ENCODE results near the gene TBL1X. TPM values are rescaled to one million over a fixed set of nuclear protein-coding genes. Genes with fewer than 3 reads are reported as not detected.
A peak's percentile ranks its signal among the peaks of the same experiment; 100 is the strongest.

The TBL1X gene
- total and polyA plus RNA-seq, 2 experiments from 2014 or later = 8.7 to 26.9 TPM

DNA sequence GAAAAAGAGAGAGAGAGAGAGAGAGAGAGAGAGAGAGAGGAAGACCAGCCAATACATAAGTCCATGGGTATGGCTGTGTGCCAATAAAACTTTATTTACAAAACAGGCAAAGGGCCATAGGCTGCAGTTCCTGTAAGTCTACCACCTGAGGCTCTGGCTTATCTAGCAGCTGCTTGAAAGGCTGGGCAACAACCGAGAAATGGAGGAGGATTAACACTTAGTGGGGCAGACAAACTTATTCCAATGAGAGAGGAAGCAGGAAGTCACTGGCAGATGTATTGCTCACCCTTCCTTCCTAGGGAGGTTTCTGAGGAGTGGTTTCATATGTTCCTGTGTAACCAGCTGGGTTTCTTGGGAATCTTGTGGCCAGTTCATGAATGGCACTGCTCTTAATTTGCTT is 305.5 kb downstream of the TBL1X start:
- H3K27ac Mint-ChIP-seq = no peak overlapping the region
- no peaks in the 10 kb centered on the region for H3K79me2 ChIP-seq (replicated peaks; ENCODE audit: insufficient read depth)
- H3K36me3 ChIP-seq (ENCODE audit: insufficient read depth) = no peaks in the 10 kb centered on the region
- peak; percentile 16 for DNase-seq (ENCODE audit: low spot score)
- no peak overlapping the region for H3K27ac ChIP-seq (ENCODE audit: low read depth)
- H3K4me3 Mint-ChIP-seq = no peak overlapping the region
- H3K36me3 Mint-ChIP-seq (ENCODE audit: low read depth) = peaks cover 4% of the 10 kb centered on the region; the same call in 2 of the 3 replicates
- H3K9me3 Mint-ChIP-seq = no peaks in the 10 kb centered on the region
- no peaks in the 10 kb centered on the region for H3K27me3 ChIP-seq (ENCODE audit: insufficient read depth)
- no peaks in the 10 kb centered on the region for H3K9me2 ChIP-seq (ENCODE audit: insufficient read depth)
- no peak overlapping the region for H3K4me3 ChIP-seq
- no peaks in the 10 kb centered on the region for H3K4me1 ChIP-seq (ENCODE audit: insufficient read depth)
- no peaks in the 10 kb centered on the region for H4K20me1 ChIP-seq (replicated peaks; ENCODE audit: insufficient read depth)
- H3K4me1 Mint-ChIP-seq = peaks cover 5% of the 10 kb centered on the region
- H3K4me2 ChIP-seq = no peak overlapping the region
- ATAC-seq = no peak
- H2AFZ ChIP-seq = no peak overlapping the region
- no peak for TF ChIP-seq NANOG (IDR thresholded peaks at IDR 0.05; ENCODE audit: borderline replicate concordance)
- TF ChIP-seq, protein P1, sequence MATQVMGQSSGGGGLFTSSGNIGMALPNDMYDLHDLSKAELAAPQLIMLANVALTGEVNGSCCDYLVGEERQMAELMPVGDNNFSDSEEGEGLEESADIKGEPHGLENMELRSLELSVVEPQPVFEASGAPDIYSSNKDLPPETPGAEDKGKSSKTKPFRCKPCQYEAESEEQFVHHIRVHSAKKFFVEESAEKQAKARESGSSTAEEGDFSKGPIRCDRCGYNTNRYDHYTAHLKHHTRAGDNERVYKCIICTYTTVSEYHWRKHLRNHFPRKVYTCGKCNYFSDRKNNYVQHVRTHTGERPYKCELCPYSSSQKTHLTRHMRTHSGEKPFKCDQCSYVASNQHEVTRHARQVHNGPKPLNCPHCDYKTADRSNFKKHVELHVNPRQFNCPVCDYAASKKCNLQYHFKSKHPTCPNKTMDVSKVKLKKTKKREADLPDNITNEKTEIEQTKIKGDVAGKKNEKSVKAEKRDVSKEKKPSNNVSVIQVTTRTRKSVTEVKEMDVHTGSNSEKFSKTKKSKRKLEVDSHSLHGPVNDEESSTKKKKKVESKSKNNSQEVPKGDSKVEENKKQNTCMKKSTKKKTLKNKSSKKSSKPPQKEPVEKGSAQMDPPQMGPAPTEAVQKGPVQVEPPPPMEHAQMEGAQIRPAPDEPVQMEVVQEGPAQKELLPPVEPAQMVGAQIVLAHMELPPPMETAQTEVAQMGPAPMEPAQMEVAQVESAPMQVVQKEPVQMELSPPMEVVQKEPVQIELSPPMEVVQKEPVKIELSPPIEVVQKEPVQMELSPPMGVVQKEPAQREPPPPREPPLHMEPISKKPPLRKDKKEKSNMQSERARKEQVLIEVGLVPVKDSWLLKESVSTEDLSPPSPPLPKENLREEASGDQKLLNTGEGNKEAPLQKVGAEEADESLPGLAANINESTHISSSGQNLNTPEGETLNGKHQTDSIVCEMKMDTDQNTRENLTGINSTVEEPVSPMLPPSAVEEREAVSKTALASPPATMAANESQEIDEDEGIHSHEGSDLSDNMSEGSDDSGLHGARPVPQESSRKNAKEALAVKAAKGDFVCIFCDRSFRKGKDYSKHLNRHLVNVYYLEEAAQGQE (IDR thresholded peaks at IDR 0.05; ENCODE audit: unreplicated experiment) = no peak
- TF ChIP-seq, protein P2, sequence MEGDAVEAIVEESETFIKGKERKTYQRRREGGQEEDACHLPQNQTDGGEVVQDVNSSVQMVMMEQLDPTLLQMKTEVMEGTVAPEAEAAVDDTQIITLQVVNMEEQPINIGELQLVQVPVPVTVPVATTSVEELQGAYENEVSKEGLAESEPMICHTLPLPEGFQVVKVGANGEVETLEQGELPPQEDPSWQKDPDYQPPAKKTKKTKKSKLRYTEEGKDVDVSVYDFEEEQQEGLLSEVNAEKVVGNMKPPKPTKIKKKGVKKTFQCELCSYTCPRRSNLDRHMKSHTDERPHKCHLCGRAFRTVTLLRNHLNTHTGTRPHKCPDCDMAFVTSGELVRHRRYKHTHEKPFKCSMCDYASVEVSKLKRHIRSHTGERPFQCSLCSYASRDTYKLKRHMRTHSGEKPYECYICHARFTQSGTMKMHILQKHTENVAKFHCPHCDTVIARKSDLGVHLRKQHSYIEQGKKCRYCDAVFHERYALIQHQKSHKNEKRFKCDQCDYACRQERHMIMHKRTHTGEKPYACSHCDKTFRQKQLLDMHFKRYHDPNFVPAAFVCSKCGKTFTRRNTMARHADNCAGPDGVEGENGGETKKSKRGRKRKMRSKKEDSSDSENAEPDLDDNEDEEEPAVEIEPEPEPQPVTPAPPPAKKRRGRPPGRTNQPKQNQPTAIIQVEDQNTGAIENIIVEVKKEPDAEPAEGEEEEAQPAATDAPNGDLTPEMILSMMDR (conservative IDR thresholded peaks at IDR 0.05; ENCODE audit: low read depth in 2 of 2) = no peak
- no peak for TF ChIP-seq POLR2AphosphoS5 (IDR thresholded peaks at IDR 0.05; ENCODE audit: low read depth)
- no peak for TF ChIP-seq STAT1 (IDR thresholded peaks at IDR 0.05; ENCODE audit: unreplicated experiment)
- no peak for TF ChIP-seq EZH2phosphoT487 (IDR thresholded peaks at IDR 0.05; ENCODE audit: unreplicated experiment)
- H3F3A ChIP-seq (replicated peaks; ENCODE audit: low read depth) = no peaks in the 10 kb centered on the region
- H3K27me3 Mint-ChIP-seq (ENCODE audit: insufficient read depth, low read depth, poor library complexity) = peaks cover 6% of the 10 kb centered on the region

DNA sequence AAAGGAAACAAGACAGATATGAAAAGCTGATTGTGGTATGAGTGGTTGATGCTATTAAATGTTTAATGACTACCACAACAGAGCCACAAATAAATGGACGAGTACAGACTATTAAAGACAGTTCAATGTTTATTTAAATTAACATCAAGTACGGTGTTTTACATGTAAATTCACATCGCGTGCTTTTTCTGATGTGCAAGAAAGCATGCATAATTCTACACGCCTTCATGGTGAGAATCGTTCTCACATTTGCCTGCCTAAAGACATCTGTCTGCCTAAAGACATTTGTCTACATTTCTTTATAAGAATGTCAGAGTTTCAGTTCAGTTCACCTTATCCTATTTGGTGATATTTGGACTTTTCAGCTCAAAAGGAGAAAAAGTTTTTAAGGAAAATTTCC is 308.1 kb downstream of the TBL1X start:
- Histone ChIP-seq H3K36me3 (ENCODE audit: insufficient read depth) (no peaks in the 10 kb centered on the region), H3K27me3 (ENCODE audit: insufficient read depth) (no peaks in the 10 kb centered on the region), H3F3A (replicated peaks; ENCODE audit: low read depth) (no peaks in the 10 kb centered on the region), H3K27ac (ENCODE audit: low read depth) (no peak overlapping the region), H2AFZ (no peak overlapping the region), H3K9me2 (ENCODE audit: insufficient read depth) (no peaks in the 10 kb centered on the region), H4K20me1 (replicated peaks; ENCODE audit: insufficient read depth) (no peaks in the 10 kb centered on the region), H3K4me3 (no peak overlapping the region), H3K4me1 (ENCODE audit: insufficient read depth) (no peaks in the 10 kb centered on the region), H3K79me2 (replicated peaks; ENCODE audit: insufficient read depth) (no peaks in the 10 kb centered on the region), H3K4me2 (no peak overlapping the region)
- H3K4me1 Mint-ChIP-seq = peaks cover under 1% of the 10 kb centered on the region; the same call in 1 of the 3 replicates
- no peak overlapping the region for H3K4me3 Mint-ChIP-seq
- ATAC-seq (no peak), DNase-seq (ENCODE audit: low spot score) (no peak)
- H3K27ac Mint-ChIP-seq = no peak overlapping the region
- peaks cover 9% of the 10 kb centered on the region; the same call in 2 of the 3 replicates for H3K36me3 Mint-ChIP-seq (ENCODE audit: low read depth)
- H3K9me3 Mint-ChIP-seq = no peaks in the 10 kb centered on the region
- TF ChIP-seq EZH2 (IDR thresholded peaks at IDR 0.05; ENCODE audit: low read depth, unreplicated experiment) (no peak), STAT1 (IDR thresholded peaks at IDR 0.05; ENCODE audit: unreplicated experiment) (no peak), EZH2phosphoT487 (IDR thresholded peaks at IDR 0.05; ENCODE audit: unreplicated experiment) (no peak), JUNB (IDR thresholded peaks at IDR 0.05; ENCODE audit: unreplicated experiment) (no peak), ZNF331 (CRISPR knock-in tag; IDR thresholded peaks at IDR 0.05; ENCODE audit: low read depth) (no peak), NANOG (IDR thresholded peaks at IDR 0.05; ENCODE audit: borderline replicate concordance) (no peak), CREB1 (CRISPR knock-in tag; IDR thresholded peaks at IDR 0.05; ENCODE audit: low read depth) (no peak), ZNF114 (CRISPR knock-in tag; IDR thresholded peaks at IDR 0.05) (no peak)
- TF ChIP-seq, protein P3, sequence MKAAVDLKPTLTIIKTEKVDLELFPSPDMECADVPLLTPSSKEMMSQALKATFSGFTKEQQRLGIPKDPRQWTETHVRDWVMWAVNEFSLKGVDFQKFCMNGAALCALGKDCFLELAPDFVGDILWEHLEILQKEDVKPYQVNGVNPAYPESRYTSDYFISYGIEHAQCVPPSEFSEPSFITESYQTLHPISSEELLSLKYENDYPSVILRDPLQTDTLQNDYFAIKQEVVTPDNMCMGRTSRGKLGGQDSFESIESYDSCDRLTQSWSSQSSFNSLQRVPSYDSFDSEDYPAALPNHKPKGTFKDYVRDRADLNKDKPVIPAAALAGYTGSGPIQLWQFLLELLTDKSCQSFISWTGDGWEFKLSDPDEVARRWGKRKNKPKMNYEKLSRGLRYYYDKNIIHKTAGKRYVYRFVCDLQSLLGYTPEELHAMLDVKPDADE (IDR thresholded peaks at IDR 0.05) = no peak
- TF ChIP-seq, protein P1 (IDR thresholded peaks at IDR 0.05; ENCODE audit: unreplicated experiment) = no peak
- TF ChIP-seq, protein P2 (conservative IDR thresholded peaks at IDR 0.05; ENCODE audit: low read depth in 2 of 2) = no peak
- H3K27me3 Mint-ChIP-seq (ENCODE audit: insufficient read depth, low read depth, poor library complexity) = peaks cover 4% of the 10 kb centered on the region

Measured in GM23338 (cell line).